GM21825 (cell line): ENCODE results near the gene SLC38A11.

Experiments used
- ATAC-seq: cut with Tn5 transposase; IDR thresholded peaks from one replicate; pipeline ENCODE4 v1.9.1; 2021; ENCODE audit warnings: mild to moderate bottlenecking, moderate library complexity; ENCODE audit not compliant: unreplicated experiment

Gene SLC38A11

DNA sequence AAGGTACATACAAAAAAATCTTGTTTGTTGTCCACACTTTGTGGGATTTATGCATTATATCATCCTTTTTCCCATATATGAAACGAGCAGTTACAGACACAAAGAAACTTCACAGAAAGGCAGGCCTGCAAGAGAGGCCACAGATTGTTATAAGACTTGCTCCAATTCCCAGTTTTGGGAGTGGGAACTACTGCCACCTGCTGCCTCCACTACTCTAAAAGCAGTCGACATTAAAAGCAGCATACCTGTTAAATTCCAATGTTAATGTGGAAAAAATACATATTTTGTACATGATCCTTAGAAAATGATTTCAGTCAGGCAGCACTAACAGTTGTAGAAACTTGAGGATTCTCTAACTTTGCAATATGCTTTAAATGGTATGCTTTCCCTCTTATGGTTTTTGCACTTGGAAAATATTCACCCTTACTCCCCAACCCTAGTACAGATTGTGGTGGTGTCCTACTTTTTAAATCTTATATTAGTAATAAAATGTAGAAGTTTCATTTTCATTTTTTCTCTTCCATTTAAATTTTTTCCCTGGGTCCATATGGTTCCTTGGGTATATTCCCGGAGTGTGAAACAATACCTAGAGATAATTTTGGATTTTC, 37.9 kb downstream of the SLC38A11 start:
- ATAC-seq = no peak

DNA sequence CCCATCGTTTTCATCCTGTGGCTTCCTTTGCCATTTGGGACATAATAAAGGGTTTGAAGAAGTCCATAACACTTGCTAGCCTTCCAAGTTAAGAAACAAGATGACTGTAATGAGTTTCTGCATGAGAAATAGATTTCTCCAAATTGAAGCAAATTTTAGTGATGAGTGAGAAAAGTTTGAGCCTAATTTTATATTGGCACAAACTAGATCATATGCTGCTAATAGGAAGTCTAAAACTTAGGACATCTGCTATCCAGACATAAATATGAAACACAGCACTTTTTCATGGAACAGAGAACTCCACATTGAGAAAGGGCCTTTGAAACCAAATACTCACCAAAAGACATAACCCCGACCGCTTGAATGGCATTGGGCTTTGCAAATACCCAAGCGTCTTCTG, 39.8 kb downstream of the SLC38A11 start:
- ATAC-seq = no peak

DNA sequence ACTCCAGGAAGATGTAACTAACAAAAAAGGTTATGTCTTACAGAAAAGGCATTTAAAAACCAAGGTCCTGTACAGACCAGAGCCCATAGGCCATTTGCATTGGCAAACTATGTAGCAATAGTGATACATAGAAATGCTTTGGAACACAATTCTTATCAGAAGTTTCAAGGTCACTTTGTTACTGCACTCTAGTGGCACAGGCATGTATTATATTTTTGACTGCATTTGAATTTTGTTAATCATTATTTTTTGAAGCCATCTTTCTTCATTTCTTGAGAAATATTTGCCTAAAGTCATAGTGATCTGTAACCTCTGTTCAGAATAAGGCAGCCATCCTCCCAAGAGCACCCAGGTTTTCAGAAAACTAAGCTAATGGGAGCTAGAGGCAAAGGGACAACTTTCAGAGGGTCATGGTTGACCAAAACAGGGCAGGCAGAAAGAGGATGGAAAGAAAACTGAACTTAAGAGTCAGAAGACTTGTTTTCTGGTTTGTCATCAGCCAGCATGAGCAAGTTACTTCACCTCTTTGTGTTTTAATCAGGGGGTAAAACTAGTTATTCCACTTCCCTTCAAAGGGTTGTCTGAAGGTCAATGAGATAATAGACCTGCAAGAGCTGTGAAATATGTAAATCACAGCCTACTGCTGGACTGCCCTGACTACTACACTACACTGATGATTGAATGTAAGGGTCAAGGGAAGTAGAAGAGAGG, 41.5 kb downstream of the SLC38A11 start:
- ATAC-seq = no peak

DNA sequence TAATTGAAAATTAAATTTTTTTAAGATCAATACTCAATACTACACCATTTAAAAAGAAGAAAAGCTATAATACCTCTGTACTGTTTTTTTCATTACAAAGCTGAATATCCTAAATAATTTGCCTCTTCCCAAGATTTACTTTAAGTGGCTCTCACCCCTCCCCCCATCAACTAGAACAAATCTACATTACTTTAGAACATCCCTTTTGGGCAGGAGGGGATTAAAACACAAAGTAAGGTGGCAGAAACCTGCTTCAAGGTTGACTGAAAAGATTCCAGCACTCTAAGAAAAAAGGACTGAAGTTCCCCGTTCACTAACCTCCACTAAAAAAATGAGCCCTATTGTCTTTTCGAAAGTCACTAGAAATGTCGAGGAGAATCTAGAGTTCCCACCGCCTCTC, 42.3 kb downstream of the SLC38A11 start:
- no peak for ATAC-seq

DNA sequence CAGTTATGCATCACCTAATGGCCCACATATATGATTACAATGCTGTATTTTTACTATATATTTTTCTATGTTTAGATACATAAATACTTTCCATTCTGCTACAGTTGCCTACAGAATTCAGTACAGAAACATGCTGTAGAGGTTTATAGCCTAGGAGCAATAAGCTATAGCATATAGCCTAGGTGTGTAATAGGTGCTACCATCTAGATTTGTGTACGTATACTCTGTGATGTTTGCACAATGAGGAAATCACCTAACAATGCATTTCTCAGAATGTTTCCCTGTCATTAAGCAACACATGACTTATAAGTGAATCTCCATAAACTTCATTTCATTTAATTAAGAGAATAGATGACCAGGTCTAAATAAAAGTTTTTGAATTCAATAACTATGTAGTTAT, 43.5 kb downstream of the SLC38A11 start:
- ATAC-seq = no peak

DNA sequence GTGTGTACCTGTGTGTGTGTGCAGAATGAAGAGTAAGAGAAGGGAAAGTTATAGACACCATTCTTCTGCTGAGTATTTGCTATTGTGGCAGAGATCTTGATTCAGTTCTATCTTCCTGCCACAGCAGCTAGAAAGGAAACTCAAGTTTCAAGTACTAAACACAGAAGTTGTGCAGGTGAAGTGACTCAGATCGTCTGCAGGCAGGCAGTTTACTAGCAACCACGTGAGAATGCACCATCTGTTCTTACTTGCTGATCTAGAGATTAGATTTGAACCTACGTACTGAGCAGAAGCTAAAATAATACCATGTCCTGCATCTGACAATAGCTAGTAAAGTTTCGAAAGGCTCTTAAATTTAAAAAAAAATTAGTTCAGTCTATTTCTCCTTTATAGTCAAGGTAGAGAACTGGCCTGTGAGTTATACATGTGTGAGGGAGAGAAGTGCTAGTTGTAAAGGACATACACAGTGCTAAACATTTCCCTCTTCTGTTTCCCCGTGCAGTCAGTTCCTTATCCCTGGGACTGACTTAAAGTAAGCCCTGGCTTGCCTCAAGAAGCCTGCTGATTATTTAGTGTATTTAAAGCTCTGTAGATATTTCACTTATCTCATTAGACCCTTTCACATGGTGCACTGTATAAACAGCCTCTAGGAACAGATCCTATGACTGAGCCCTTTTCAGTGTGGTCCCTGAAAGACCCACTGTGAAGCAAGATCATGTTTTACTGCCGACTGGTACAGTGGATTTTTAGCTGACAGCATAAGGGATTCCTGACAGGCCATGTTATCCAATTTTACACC, 45.0 kb downstream of the SLC38A11 start:
- ATAC-seq = no peak

DNA sequence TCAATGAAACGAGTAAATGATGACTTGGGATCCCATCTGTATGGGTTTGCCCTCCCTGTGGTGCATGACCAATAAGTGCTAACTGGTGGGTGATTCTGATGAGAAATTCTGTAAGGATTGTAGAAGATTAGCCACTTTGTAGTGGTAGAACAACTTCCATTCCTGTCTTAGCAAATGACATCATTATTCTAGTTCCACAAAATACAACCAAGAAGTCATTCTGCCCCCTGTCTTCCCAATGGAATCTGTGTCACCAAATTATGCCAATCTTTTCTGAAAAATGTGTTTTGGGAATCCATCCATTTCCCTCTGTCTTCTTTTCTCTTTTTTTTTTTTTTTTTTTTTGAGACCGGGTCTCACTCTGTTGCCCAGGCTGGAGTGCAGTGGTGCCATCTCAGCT, 48.4 kb downstream of the SLC38A11 start:
- ATAC-seq = no peak

DNA sequence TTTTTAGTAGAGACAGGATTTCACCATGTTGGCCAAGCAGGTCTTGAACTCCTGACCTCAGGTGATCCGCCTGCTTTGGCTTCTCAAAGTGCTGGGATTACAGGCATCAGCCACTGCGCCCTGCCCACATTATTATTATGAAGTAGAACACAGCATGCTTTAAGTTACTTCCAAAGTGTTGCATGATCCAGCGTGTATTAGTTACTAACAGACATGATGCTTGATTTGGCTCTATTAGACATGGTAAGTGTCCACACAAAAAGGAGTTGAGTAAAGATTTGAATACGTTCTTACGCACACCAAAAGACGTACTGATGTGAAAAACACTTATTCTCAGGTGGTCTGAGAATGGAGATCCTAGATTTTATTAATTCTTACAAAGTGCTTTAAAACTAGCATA, 50.0 kb downstream of the SLC38A11 start:
- ATAC-seq = no peak

DNA sequence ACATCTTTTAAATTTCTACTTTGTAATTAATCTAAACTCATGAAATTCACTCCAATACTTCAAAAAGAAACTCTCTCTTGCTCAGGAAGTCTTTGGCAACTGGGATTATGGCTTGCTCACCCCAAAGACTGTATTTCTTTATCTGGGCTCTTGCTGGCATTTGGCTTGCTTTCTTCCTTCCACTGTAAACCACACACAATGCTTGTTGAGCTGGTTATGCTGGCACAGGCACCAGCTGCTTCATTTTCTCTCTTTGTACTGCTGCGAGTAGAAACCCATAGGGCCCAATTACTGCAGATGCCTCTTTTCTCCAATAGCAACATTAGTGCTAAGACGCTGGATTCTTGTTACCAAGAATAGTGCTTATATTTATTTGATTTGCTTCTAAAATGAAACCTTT, 51.4 kb downstream of the SLC38A11 start:
- no peak for ATAC-seq

DNA sequence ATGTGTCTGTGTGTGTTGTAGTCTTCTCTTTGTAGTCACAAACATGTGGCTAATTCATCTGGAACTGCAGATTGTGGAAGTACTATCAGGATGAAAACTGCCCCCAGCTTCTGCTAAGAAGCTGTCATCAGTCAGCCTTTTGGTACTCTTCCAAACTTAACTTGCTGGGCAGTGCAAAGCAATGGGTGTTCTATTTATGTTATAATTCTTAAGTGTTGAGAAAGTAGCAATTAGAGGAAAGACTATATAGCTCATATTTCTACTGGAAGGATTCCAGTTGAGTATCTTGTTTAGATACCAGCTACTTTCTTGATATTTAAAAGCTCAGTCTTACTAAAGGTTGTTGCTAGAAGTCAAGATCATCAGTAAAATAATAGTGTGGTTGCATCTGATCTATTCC, 52.1 kb downstream of the SLC38A11 start:
- no peak for ATAC-seq

DNA sequence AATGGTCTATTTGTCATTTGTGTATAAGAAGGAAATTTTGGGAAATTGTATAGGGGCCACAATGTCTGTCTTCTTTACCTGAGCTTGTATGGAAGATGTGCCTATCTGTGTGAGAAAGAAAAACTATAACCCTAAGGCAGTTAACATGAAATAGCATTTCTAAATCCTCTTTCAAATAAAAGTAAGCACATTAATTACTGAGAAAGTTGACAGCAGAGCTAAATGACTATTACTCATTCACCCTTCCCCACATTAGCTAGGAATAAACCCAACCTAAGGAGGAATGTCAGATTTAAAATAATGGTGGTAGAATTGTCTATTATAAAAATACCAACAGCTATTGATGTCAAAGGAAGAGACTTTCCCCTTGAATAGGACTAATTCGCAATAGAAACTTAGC, 56.2 kb downstream of the SLC38A11 start:
- no peak for ATAC-seq

DNA sequence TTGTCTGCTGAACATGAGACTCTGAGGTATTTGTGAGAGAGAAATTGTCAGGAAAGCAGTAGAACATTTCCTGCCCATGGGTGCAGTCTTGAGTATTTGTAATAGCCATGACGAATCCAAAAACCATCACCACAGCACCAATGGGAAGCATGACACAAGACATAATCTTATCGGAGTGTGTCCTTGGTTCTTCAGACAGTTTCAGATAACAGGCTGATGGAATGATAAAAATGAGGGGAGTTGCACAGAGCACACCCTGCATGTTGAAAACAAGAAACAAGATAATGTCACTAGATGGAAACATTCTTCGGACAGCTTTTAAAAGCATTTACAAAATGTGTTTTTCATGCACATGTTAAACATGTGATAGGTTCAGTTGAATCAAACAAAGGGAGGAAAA, 56.9 kb downstream of the SLC38A11 start:
- no peak for ATAC-seq

DNA sequence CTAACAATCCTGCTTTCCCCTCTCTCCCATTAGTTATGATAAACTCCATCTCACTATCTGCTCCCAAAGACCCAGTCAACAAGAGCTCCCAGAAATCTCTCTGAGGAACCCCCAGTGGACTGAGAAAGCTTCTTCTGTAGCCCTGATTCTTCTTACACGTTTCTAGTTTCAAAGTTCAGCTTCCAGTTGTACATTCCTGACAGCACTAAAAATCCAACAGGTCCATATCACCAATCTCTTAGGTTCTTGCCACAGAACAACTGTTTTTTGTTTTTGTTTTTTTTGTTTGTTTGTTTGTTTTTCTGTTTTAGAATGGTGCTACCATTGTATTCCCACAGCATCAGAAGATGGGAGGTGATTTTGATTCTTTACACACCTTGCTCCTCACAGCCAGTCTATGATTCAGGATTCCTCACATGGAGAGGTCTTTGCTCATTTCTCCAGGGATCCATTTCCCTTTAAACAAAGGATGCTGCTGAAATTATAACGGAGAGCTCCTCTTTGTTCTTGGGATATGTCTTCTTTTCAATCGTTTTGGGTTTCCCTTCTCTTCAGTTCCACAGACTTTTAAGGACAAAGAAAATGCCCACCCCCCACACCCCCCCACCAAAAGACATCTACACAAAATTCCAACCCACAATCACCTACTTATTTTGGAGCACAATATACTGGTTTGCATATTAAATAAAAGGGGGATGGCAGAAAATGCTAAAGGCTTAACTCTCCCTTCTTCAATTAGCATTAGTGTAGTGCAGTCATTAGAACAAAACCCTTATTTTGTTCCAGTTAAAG, 57.7 kb downstream of the SLC38A11 start:
- no peak for ATAC-seq

DNA sequence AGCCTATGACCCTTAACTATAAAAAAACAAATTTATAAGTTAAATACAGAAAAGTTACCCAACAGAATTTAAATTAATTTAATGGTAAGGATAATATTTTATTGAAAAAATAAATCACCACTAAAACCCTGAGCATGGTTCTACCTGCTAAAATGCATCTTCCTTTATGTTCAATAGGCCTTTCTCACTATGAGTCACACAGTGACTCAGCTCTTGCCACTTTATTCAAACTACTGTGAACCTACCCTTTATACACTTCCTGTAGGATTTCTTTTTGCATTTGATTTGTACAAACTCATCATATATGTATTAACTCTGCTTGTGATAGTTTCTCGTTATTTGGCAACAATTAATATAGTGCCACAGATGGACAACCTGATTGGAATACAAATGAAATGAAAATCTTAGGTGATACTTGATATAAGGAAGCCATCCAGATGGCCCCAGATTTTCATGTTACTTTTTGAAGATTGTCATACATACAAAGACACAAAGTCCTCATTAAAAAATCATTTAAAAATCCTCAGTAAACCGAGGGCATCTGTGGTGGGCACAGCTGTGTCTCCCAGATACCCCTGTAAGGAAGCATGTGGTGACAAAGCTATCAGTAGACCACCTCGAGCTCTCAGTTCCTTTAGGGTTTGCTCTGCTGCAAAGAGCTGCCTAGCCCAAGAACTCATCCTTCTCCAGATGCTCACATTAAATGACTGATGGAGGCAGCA, 58.5 kb downstream of the SLC38A11 start:
- ATAC-seq = peak; percentile 98

DNA sequence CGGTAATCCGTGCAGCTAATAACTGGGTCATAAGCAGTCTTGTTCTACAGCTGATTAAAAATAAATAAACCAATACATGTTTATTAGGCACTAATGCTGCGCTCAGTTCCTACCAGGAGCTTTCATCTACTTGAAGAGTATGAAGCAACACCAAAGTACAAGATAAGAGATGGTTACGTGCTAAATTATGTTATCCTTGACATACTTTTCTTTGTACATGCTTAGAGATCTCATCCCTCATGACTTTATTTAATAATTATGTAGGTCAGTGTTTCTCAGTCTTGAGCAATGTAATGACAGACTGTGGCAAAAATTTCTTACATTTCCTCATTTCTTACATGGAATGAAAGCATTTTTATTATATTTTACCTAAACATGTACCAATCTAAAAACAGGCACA, 59.1 kb downstream of the SLC38A11 start:
- ATAC-seq = no peak

DNA sequence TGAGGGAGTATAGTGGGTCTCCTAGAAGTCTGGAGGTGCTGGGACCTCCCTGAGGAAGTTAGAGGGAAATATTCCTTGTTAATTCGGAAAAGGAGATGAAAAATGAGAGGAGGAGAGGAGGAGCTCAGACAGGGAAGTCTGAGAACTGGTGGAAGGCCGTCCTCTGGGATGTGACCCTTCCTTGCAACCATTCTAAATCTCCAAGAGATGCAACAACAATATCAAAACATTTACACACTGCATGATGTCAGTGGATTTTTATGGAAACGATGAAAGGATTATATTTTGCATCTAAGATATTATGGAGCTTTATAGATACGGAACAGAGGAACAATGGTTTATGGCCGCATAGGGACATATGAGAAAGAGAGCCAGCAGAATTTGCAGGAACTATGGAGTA, 63.9 kb downstream of the SLC38A11 start:
- ATAC-seq = no peak

DNA sequence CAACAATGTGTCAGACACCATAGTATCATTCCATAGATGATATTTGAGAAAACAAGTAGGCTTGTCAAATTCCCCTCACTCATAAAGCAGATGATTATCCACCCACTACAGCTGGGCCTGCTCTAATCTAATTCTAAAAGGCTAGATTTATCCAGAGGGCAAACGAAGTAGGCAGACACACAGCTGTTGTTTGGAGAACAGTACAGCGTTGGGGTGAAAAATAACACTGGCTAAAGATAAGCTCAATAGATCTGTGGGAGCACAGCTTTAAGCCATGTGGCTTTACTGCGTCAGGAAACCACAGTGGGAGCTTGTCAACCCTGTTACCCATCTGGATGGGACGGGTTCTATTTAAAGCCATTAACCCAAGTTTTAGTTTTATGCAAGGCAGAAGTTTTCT, 64.8 kb downstream of the SLC38A11 start:
- no peak for ATAC-seq

DNA sequence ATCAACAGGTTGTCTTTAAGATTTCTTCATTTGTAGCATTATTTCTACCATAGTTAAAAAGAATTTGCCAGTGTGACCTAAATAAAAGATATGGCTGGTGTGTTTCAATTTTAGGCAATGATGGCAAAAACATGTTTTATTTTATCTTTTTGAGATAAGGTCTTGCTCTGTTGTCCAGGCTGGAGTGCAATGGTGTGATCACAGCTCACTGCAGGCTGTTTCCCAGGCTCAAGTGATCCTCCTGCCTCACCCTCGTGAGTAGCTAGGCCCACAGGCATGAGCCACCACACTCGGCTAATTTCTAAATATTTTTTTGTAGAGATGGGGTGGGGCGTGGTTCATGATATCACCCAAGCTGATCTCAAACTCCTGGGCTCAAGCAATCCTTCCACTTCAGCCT, 66.7 kb downstream of the SLC38A11 start:
- no peak for ATAC-seq

DNA sequence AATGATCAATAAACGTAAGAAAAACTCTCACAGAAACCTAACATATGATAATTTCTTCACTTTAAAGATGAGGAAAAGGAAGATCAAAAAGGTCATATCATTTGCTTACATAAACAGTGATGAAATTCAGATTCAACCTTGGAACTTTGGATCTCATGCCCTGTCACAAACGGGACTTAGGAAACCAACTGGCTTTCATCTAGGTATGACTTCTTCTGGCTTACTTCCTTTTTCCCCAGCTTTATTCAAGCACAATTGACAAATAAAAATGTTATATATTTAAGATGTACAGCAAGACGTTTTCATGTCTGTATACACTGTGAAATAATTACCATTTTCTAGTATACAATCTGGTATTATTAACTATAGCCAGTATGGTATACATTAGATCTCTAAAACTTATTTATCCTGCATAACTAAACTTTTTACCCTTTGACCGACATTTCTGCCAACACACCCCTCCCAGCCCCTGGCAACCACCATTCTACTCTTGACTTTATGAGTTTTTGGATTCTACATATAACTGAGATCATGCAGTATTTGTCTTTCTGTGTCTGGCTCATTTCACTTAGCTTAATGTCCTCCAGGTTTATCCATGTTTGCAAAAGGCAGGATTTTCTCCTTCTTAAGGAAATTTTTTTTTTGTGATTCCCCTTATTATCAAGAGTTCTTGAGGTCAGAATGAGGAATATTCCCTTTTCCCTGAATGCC, 67.7 kb downstream of the SLC38A11 start:
- no peak for ATAC-seq

DNA sequence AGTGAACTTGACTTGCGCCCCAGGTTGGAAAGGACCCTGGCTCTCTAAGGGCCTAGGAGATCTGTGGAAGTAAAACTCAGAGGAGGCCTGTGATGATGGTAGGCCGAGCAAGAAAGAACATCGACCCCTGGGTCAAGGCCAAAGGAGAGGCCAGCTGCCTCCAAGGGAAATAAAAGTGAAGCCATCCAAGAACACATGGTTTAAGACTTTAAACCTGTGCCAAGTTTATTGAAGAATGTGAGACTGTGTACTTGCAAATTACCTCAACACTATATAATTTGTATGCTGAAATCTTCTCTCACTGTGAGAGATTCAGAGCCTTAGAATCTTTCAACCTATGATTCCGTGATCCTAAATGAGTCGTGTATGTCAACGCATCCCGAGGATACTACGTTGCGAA, 73.0 kb downstream of the SLC38A11 start:
- ATAC-seq = no peak
